CD4-positive, alpha-beta T cell (primary cell): Measurements from ENCODE around the gene RCN1. TPM values are rescaled to one million over a fixed set of nuclear protein-coding genes. Genes with fewer than 3 reads are reported as not detected.
"Not testable (repeated sequence)": the region's sequence is repeated elsewhere in the genome, so short reads cannot be mapped to it uniquely, and the experiment has no call there.

Experiments used
- ATAC-seq: fragments of 200-7000 bp; cut with Tn5 transposase; one replicate; pipeline ENCODE4 v1.10.0; 2022; ENCODE audit warnings: mild to moderate bottlenecking; ENCODE audit not compliant: poor library complexity
- CTCF ChIA-PET: fragments of 350-600 bp; sonication (Branson Sonifier 250); formaldehyde crosslinking; loops from one replicate; lab custom pipeline; 2021; ENCODE audit warnings: antibody characterized with exemption, inconsistent platforms; lab: Charles Lee
- POLR2A ChIA-PET: fragments of 350-600 bp; sonication (Branson Sonifier 250); formaldehyde crosslinking; loops from one replicate; lab custom pipeline; 2021; ENCODE audit warnings: antibody characterized with exemption, inconsistent platforms; lab: Charles Lee
- DNase-seq, 14 experiments: peaks; one replicate each; pipeline ENCODE4 v3.0.0-alpha.2; 2013 to 2020; ENCODE audit warnings: mixed read lengths in 2 of 14
- H3K27ac ChIP-seq, 2 donors: one replicate each; pipeline versions ENCODE4 v1.5.1 to v1.7.0; 2013; ENCODE audit warnings: low read length in 2 of 2, low read depth in 1 of 2, mild to moderate bottlenecking in 1 of 2
- H3K27me3 ChIP-seq, 2 experiments: 1 replicate in 1 of 2; 2 replicates in 1 of 2; pipeline versions ENCODE4 v1.6.1 to v1.7.0; 2013; ENCODE audit warnings: low read length in 2 of 2, control low read depth in 1 of 2, mild to moderate bottlenecking in 1 of 2, moderate library complexity in 1 of 2; ENCODE audit not compliant: insufficient read depth in 2 of 2, control insufficient read depth in 1 of 2
- H3K36me3 ChIP-seq: one replicate; pipeline ENCODE4 v1.6.1; 2013; ENCODE audit warnings: low read length, control low read depth; ENCODE audit not compliant: insufficient read depth
- H3K4me1 ChIP-seq: one replicate; pipeline ENCODE4 v1.6.1; 2013; ENCODE audit warnings: low read length, control low read depth; ENCODE audit not compliant: insufficient read depth
- H3K4me3 ChIP-seq: one replicate; pipeline ENCODE4 v1.5.1; 2013; ENCODE audit warnings: mild to moderate bottlenecking, low read length, moderate library complexity
- H3K9me3 ChIP-seq, 2 experiments: 1 replicate in 1 of 2; 2 replicates in 1 of 2; pipeline versions ENCODE4 v1.6.1 to v1.7.0; 2013; ENCODE audit warnings: low read length in 2 of 2, mild to moderate bottlenecking in 2 of 2, control low read depth in 1 of 2, moderate library complexity in 1 of 2; ENCODE audit not compliant: control insufficient read depth in 1 of 2, insufficient read depth in 1 of 2
- H3K27ac Mint-ChIP-seq: one replicate; pipeline ENCODE4 v1.8.0; 2020; ENCODE audit warnings: mixed read lengths
- H3K27me3 Mint-ChIP-seq: one replicate; pipeline ENCODE4 v1.8.0; 2021; ENCODE audit warnings: mixed read lengths
- H3K36me3 Mint-ChIP-seq: one replicate; pipeline ENCODE4 v1.8.0; 2021; ENCODE audit warnings: low read depth, mixed read lengths
- H3K4me1 Mint-ChIP-seq: one replicate; pipeline ENCODE4 v1.8.0; 2021; ENCODE audit warnings: low read depth, mixed read lengths
- H3K4me3 Mint-ChIP-seq: one replicate; pipeline ENCODE4 v1.8.0; 2020; ENCODE audit warnings: mild to moderate bottlenecking, mixed read lengths
- H3K9me3 Mint-ChIP-seq: one replicate; pipeline ENCODE4 v1.8.0; 2020; ENCODE audit warnings: mixed read lengths
- intact Hi-C, 2 experiments: fragments of 100-400 bp; cut with DNase I in 1 of 2; cut with micrococcal nuclease in 1 of 2; formaldehyde crosslinking; loops; one replicate each; pipeline versions ENCODE4 v1.15.1 to v1.9.0; 2023 to 2025; cut with DNase I, micrococcal nuclease
- total RNA-seq, 174 experiments: library from RNA in 2 of 174; stranded (reverse) in 2 of 174; gene quantifications; one replicate each; pipeline ENCODE4 v1.2.3 and lab custom pipeline; 2021 to 2026
- TF ChIP-seq, protein P1 (sequence below): fragments of 200-600 bp; IDR thresholded peaks from one replicate; pipeline ENCODE4 v1.8.0; 2022; ENCODE audit warnings: antibody characterized with exemption, mild to moderate bottlenecking

RCN1 gene
- total RNA-seq, 2 experiments from 2014 or later, result 7.4 to 9.1 TPM

DNA sequence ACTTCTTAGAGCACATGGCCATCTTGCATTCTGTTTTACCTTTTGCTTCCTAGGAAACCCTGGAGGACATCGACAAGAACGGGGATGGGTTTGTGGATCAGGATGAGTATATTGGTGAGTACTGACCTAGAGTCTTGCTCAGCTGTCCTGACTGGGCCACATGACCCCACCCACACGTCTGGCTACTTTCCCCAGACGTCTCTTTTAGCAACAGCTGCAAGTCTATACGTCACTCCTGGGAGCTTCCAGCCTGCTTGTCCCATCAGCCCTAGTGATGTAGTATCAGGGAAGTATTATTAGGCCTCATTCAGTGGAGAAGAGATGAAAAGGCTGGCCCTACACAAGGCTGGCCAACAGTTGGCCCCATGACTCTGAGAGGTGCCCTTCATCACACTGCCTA, 9.6 kb downstream of the RCN1 start:
- no peak overlapping the region for H3K4me3 Mint-ChIP-seq
- peaks cover 50% of the 10 kb centered on the region for H3K36me3 Mint-ChIP-seq
- ATAC-seq (no peak), DNase-seq (no peak)
- CTCF ChIA-PET, result no interaction called here
- TF ChIP-seq, protein P1, sequence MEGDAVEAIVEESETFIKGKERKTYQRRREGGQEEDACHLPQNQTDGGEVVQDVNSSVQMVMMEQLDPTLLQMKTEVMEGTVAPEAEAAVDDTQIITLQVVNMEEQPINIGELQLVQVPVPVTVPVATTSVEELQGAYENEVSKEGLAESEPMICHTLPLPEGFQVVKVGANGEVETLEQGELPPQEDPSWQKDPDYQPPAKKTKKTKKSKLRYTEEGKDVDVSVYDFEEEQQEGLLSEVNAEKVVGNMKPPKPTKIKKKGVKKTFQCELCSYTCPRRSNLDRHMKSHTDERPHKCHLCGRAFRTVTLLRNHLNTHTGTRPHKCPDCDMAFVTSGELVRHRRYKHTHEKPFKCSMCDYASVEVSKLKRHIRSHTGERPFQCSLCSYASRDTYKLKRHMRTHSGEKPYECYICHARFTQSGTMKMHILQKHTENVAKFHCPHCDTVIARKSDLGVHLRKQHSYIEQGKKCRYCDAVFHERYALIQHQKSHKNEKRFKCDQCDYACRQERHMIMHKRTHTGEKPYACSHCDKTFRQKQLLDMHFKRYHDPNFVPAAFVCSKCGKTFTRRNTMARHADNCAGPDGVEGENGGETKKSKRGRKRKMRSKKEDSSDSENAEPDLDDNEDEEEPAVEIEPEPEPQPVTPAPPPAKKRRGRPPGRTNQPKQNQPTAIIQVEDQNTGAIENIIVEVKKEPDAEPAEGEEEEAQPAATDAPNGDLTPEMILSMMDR, result no peak
- no peak overlapping the region for H3K27ac Mint-ChIP-seq
- no peak overlapping the region for H3K27ac ChIP-seq
- H3K36me3 ChIP-seq, result peaks cover 15% of the 10 kb centered on the region
- no peaks in the 10 kb centered on the region for H3K27me3 ChIP-seq
- no peak overlapping the region for H3K4me3 ChIP-seq
- H3K4me1 Mint-ChIP-seq, result peaks cover 11% of the 10 kb centered on the region
- H3K9me3 ChIP-seq, result no peaks in the 10 kb centered on the region
- POLR2A ChIA-PET, result no interaction called here
- intact Hi-C loops, result no loop called here
- H3K9me3 Mint-ChIP-seq, result no peaks in the 10 kb centered on the region
- peaks cover 11% of the 10 kb centered on the region for H3K4me1 ChIP-seq
- H3K27me3 Mint-ChIP-seq, result no peaks in the 10 kb centered on the region

GRCh38 chr11:32101791-32102190, 10.9 kb downstream of the RCN1 start:
- ChIA-PET POLR2A (no interaction called here), CTCF (no interaction called here)
- Histone ChIP-seq H3K27ac (no peak overlapping the region), H3K9me3 (no peaks in the 10 kb centered on the region), H3K4me3 (no peak overlapping the region), H3K36me3 (peaks cover 19% of the 10 kb centered on the region), H3K27me3 (no peaks in the 10 kb centered on the region), H3K4me1 (peaks cover 11% of the 10 kb centered on the region)
- Mint-ChIP-seq H3K4me1 (peaks cover 8% of the 10 kb centered on the region), H3K27me3 (no peaks in the 10 kb centered on the region), H3K27ac (no peak overlapping the region), H3K9me3 (no peaks in the 10 kb centered on the region), H3K36me3 (peaks cover 55% of the 10 kb centered on the region), H3K4me3 (no peak overlapping the region)
- no peak for ATAC-seq
- TF ChIP-seq, protein P1, result no peak
- intact Hi-C loops, result no loop called here
- DNase-seq, result no peak

- peaks cover 53% of the 10 kb centered on the region for H3K36me3 Mint-ChIP-seq
- H3K9me3 Mint-ChIP-seq, H3K4me1 ChIP-seq, H3K4me1 Mint-ChIP-seq, H3K4me3 ChIP-seq, CTCF ChIA-PET, H3K27ac ChIP-seq, POLR2A ChIA-PET, H3K27me3 Mint-ChIP-seq, H3K27ac Mint-ChIP-seq, H3K27me3 ChIP-seq, DNase-seq, ATAC-seq, H3K9me3 ChIP-seq, intact Hi-C loops, H3K4me3 Mint-ChIP-seq: not testable (repeated sequence)
- peaks cover 19% of the 10 kb centered on the region for H3K36me3 ChIP-seq
Observed at GRCh38 chr11:32103121-32103719, 12.3 kb downstream of the RCN1 start.

DNA sequence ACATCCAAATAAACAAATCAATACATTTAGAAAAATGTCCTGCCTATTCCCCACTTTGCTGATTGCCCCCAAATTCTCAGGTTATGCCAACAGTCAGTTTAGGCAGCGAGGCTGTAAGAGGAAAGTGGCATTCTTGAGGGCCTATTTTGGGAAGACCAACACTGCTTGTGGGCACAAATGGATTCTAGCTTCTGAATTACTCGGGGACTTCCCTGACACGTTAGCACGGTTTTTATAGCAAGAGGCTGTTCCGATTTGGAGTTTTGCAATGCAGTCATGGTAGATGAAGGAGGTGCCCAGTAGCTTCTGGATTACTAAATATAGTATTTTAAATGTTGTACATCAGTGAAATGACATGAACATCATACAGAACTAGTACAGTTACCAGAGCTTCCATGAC, 13.1 kb downstream of the RCN1 start:
- H3K27me3 ChIP-seq, result no peaks in the 10 kb centered on the region
- H3K9me3 Mint-ChIP-seq, result no peaks in the 10 kb centered on the region
- no peak overlapping the region for H3K4me3 Mint-ChIP-seq
- no peak overlapping the region for H3K27ac ChIP-seq
- no peaks in the 10 kb centered on the region for H3K4me1 ChIP-seq
- no peaks in the 10 kb centered on the region for H3K27me3 Mint-ChIP-seq
- TF ChIP-seq, protein P1, result no peak
- DNase-seq, result no peak
- no peak overlapping the region for H3K27ac Mint-ChIP-seq
- ATAC-seq, result no peak
- H3K36me3 Mint-ChIP-seq, result peaks cover 46% of the 10 kb centered on the region
- ChIA-PET CTCF (no interaction called here), POLR2A (no interaction called here)
- no peak overlapping the region for H3K4me3 ChIP-seq
- intact Hi-C loops, result no loop called here
- no peaks in the 10 kb centered on the region for H3K4me1 Mint-ChIP-seq
- H3K9me3 ChIP-seq, result no peaks in the 10 kb centered on the region
- peaks cover 19% of the 10 kb centered on the region for H3K36me3 ChIP-seq
